Stimulated activated CD8-positive, alpha-beta memory T cell treated with anti-CD3 and anti-CD28 coated beads, Interleukin-4, amount 100 ng/mL, for 48 hours (primary cell): ENCODE measurements around the gene ZNF438.

Source experiments
- DNase-seq: peaks from one replicate; pipeline ENCODE4 v3.0.0-alpha.2; 2020

Gene ZNF438

DNA sequence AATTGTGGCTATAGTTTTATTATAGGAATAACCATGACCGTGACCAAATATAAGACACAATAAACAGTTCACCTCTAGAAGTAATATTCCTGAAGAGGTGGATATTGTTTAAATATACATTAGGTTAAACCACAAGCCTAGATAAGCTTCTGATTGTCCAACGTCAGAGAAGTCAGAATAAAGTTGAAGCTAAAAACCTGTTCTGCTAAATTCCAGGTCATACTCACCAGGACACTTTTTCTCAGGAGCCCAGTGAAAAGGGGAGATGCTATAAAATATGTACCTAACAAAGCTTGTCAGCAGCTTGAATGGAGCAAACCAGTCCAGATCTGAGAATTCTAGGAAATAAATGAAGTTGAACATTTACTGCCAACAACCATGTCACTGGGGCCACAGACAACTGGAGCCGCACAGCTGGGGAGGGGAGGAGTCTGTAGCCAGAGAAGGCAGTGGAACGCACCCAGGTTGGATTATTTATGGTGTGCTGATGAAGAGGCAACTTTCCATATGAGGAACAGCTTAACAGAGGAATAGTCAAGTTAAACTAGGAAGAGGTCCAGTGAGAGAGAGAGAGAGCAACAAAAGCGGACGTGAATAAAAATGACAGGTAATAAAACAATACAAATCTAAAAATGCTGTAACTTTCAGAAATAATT lies 191.1 kb downstream of the ZNF438 start:
- no peak for DNase-seq

DNA sequence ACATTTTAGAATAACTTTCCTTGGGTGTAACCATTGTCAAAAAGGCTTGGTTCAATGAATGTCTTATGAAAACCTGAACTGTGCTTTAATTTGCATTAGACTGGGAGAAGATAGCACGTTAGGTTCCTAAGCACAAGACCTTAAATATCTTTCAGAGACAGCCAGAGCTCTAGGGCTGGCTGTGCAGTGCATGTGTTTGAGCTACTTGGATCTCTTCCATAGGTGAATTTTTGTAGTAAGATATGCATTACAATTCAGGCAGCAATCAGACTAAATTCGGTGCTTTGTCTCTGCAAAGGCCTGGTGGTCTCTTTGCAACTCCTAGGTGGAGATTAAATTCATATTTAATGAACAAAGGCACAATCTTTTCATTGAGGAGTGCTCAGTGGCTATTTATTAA lies 192.0 kb downstream of the ZNF438 start:
- no peak for DNase-seq

DNA sequence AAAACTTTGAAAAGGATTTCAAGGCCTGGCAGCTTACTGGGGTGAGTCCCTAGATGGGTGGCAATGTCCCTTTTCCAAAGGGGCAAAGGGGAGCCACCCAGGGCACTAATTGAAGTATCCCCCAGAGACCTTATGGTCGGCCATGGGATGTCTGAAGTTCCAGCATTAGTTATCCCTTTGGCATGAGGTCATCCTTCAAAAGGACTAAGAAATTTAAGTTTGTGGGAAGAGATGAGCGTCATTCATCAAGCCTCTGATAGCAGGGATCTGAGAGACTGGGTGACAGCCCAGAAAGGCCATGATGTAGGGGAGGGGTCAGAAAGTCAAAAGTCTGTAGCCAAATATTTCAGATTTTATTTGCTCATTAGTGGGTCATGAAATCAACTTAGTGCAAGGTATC lies 195.3 kb downstream of the ZNF438 start:
- no peak for DNase-seq

DNA sequence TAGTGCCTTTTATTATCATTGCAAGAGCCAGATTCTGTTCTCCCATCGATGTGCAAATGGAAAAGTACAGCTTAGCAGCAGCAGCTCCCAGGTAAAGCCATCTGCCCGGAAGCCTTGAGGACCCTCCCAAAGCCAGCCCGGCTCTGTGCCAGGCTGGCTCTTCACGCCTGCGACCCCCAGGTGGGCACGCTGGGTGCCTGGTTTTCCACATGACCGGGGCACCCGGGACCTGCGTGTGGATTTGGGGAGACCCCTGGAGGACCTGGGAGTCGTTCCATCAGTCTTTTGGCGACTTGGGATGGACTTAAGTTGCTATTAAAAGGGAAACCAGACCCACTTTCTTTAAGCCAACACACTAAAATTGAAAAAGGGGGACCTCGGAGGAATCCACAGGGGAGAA lies 196.5 kb downstream of the ZNF438 start:
- no peak for DNase-seq

DNA sequence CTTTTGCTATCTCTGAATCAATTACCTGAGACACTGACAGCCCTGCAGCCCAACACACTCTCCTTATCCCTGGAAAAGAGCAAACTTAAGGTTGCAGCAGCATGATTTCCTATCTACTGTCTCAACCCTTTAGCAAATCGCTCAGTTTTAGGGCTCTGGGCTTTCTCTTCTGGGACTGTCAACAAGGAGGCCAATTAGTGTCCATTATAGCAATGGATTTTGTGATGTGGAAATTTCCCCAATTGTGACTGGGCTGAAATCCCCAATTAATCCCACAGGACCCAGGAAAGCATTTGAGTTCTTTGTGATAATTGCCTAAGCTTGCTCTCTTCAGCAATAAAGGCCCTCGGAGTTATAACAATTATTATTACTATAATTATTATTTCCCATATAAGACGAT lies 197.0 kb downstream of the ZNF438 start:
- DNase-seq = no peak

DNA sequence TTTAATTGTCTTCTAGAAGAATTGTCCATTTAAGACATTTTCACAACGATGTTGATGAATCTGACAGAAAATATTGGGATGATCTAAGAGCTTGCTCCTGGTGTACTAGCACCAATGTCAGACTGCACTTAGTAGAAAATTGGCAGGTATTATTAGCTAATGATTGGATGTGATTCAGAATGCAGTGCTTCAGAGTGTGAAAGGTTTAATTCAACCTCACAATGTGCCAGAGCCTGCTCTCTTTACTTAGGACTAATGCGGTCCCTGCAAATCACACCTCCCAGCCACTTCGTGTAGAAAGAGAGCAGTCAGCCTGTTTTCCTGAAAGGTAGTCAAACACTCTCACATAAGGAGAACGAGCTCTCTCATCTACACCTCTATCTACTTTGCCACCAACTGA lies 197.5 kb downstream of the ZNF438 start:
- DNase-seq = no peak

DNA sequence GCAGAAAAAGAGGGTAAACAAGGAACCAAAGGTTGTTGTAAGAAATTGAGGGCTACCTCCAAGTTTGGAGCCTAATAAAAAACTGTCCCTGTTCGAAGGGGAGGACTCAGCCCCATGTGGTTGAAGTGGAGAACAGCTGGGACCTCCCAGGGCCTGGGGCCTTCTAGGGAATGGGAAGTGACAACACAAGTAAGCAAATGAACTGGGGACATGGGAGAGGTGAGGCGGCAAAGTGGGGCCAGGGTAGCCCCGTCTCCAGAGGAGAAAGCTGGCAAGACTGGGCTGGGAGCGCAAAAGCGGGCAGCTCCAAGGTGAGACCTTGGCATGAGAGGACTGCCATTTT lies 198.1 kb downstream of the ZNF438 start:
- DNase-seq = no peak

DNA sequence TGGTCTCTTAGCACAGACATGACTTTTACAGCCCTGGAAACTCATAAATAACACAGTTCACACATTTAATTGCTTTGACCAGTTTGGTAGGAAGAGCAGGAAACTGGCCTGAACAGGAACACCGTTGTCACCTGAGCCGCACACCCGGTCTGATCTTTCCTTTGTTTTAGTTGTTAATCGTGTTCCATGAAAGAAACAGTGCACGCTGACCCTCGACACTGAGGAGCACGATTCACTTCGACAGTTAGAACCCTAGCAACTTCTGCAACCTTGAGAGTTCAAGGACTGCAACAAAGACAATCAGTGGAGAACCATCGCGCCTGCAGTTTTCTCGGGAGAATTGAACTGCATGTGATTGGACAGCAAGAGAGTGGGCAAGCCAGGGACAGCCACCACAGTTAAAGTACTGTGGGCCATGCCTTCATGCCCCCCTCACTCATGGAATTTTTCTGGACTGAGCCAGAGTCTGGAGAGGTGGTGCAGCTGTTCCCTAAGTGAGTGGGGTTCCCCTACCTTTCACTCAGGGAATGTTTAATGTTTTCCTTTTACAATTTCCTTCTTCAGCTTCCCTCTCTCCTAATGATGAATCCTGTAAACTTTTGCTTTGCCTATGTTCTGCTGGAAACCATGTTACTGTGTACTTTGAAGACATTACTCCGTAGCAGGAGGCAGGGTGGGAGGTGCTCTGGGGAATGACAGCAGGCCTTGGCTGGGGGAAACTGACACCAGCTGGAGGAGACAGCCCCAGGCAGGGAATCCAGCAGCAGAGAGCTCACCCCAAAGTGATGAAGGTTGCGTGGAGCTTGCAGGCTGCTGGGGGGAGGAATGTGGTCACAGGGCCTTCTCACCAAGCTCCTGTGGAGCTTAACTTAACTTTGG lies 198.7 kb downstream of the ZNF438 start:
- no peak for DNase-seq

DNA sequence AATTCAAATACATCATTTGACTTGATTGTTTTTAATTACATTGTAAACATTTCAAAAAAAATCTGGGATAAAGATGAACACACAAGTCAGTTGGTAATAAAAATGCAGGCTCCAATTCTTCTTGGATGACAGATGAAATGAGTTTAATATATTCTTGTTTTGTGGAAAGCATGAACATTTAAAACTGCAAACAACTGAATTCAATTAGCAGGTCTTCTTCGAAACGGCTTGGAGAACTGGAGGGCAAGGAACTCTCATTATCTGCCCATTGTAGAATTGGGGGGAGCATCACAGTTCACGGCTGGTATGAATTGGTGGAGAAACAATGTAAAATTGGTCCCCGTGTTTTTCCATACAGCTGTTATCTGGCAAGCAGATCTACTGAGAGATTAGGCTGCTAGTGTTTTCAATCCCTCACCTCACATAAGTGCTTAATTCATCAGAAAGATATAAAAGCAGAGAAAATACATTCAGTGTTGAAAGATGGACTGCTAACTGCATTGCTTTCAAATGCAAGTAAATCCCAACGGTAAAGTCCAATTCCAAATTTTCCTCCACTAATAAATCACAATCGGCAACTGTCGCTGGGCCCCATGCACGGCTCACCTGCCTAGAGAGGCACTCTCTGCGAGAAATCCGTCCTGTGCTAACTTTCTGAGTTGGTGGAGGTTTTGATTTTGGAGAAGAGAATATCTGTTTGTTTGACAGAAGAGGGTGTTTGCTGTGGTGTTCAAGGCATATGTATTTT lies 199.5 kb downstream of the ZNF438 start:
- no peak for DNase-seq

DNA sequence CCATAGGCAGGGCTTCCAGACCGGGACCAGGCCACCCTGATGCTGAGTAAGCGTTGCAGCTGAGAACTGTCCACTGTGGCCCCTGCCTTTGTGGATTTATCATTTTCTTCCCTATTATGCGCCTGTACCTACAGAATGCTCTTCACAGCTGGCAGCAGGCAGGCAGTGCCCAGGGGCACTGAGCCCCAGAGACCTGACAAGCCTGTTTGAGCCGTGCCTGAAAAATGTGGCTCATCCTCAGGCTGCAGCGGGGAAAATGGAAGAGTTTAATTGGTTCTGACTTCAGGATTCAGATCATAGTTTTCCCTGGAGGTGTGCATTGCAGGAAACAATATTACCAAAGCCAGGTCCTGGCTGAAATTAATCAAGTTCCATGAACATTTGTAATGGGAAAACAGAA lies 200.2 kb downstream of the ZNF438 start:
- DNase-seq = no peak

DNA sequence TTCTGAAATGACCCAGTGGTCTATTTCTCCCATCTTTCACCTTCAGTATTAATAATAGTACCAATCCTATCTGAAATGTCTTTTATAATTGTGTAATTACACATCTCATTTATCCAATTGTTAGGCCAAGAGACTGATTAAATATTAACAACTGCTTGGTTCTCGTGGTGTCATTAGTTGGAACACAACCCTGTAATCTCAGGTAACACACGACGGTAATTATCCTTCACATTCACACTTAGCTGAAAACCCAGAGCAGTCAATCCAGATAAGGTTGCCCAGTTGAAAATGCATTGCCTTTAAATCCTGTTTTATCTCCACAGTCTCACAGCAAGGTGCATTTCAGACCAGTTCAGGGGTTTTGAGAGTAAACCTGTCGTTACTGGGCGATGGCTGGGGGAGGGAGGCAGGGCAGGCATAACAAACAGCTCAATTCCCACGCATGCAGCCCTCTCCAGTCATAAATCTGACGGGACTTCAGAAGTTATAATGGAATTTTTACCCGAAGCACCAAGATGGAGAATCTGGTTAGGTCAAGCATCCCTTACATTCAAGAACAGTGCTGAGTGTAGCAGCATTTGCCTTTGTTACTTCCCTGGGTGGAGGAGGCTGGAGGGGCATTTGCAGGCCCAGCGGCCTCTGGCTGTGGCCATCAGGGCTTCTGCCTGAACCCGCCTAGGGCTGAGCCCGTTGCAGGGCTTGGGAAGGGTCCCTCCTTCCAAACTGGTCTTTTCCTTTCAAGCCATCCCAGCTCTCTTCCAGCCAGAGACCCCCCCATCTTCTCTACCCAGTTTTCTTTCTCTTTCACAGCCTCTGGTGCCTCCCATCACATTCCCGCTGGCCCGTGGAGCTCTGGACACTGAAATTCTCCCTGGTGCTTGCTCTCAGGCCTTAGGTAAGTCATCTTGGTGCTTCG lies 201.1 kb downstream of the ZNF438 start:
- no peak for DNase-seq

DNA sequence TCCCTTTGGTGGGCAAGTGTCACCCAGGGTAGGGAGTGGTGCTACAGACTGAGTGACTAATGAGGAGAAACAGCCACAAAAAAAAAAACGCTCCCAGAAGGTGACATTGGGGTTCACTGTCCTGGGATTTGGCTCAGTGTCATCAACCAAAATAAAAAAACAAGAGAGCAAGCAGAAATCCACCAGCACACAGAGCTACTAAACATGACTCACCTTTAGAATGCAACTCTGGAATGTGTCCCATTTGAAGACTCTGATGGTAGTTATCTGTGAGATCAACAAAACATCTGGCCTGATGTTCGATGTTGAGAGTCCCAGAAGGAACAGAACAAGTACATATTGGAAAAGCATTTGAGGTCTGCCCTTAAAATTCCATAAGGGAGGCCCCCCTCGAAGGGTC lies 201.8 kb downstream of the ZNF438 start:
- DNase-seq = no peak

DNA sequence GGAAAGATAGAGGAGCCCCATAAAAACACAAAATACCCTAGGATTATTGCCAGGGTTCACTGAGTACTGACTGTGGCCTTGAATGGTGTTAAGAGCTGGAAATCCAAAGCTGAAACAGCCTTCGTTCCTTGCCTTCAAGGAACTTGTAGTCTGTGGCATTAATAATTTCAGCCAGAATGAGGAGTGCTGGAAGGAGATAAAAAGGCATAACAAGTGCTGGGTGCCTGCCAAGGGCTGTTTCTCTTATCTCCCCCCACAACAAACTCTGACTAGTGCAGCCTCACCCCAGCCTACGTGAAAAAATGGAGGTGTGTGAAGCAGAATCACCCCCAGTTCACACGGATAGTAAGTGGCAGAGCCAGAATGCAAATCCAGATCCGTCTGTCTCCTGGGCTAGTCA lies 203.0 kb downstream of the ZNF438 start:
- no peak for DNase-seq

DNA sequence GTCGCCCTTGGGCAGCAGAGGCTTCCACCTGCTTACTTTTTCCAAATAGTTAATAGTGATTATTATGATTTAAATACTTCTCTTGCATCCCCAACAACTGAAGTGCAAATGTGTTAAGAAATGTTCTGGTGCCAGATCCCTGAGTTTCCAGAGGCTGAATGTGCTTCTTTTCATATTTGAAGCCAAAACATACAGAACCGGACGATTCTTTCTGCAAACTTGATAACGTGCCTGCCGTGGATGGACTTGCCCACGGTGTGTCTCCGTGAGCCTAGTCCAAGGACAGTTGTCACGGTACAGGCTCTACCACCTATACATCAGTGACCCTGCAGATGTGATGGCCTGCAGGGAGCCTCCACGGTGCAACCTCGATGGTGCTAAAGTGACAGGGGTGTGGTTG lies 203.5 kb downstream of the ZNF438 start:
- DNase-seq = no peak

DNA sequence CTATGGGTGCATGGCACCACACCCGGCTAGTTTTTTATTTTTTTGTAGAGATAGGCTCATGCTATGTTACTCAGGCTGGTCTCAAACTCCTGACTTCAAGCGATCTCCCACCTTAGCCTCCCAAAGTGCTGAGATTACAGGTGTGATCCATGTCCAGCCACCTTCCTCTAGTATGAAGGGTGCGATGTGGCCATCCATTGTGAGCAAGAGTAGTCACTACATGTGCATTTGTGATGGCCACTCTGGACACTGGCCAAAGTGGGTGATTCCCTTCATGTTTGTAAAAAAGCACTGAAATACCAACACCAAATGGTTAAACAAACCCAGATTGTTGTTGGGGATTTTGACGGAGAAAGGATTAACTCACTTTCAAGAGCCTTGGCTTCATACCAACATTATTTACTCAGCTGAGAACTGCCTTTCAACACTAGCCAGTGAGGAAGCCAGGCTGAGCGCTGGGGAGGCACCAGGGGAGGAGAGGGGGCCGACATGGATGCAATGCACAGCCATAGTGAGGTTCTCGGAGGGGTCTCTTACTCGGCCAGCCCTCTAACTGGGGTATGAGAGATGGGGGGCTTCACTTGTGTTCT lies 204.0 kb downstream of the ZNF438 start:
- DNase-seq = no peak

DNA sequence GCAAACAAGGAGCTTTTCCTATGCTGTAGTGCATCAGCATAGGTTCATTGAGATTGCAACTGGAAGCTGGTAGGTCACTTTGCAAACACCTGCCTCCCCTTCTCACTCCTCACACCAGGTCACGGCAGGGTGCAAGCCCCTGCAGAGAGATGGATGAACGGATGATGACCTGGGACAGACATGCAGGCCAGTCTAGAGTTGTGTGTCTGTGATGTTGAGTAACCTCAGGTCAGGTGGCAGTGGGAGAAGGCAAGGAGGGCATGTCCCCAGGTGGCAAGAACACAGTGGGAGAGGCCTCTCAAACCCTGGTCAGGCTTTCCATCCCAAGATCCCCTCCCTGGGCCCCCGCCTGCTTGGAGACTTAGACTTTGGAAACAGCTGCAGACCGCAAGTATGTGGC lies 205.0 kb downstream of the ZNF438 start:
- no peak for DNase-seq

DNA sequence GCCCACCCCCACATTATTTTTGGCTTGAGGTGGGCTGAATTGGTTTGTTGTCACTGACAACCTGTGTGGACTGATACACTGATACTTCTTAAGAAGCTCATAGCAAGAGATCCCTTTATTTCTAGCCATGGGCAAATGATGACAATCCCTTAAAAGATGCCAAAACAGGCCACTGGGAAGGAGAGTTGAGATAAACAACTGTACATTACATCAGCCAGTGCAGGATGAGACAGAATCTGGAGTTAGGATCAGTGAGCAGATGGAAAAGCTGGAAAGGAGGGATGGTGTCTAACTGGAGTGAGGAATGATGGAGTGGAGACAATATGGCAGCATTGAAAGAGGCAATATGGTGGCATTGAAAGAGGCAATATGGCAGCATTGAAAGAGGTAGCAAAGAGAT lies 206.2 kb downstream of the ZNF438 start:
- no peak for DNase-seq

DNA sequence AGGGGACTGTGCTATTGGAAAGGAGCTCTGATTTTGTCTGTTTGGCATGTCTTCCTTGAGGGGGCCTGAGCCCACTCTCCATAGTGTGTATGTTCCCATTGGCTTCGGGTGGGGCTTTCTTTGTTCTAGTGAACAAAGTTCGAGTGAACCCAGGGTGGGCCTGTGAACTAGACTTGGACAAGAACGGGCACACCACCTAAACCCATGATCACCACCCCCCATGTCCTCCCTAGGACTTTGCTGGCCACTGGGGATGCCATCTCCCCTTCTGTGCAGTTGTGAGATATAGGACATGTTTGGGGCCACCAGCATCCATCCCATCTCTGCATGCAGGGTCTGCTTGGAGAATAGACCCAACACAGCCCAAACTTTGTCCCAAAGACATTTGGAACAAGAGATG lies 206.6 kb downstream of the ZNF438 start:
- DNase-seq = no peak

DNA sequence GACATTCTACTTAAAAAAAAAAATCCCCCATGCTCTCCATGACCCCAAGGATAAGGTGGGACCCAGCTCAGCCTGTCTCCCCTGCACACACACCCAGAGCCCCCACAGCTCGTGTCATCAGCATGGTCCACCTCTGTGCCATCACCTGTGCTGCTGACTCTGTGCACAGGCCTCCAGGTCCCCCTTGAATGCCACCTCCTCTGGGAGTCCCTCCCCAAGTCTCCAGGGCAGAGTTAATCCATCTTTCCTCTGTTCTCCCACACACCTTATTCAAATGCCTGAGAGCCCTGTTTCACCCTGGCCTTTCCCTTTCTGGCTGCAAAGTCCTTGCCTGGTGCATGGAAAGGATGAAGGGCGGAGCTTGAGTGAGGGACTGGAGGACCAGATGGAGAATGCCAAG lies 208.0 kb downstream of the ZNF438 start:
- no peak for DNase-seq

DNA sequence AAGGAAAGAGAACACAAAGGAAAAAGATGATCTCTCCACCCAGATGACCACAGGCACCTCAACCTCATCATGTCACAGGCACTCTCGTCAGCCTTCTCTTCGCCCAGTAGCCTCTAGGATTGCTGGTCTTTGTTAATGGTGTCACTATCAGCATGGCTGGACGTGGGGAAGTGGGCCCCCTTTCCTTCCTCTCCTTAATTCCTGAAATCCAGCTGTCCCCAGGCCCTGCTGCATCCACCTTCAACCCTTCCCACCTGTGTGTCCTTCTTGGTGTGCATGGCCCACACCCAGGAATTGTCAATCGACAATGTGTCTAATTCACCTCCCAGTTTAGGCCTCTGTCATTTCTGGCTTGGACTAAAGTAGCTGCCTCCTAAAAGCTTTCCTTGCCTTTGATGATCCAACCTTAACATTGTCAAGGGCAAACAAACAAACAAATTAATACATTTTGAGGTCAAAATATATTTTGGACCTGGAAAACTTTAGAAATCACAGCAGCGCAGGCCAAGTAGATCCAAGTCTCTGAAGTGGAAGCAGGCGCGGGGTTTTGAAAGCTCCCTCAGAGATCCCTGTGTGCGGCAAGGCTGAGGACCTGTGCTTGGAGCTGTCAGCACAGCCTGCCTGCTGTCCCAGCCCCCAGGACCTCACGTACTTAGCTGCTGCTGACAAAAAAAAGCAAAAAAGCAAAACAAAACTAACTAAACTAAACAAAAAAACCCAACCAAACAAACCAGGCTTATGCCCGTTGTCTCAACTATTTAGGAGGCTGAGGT lies 208.8 kb downstream of the ZNF438 start:
- no peak for DNase-seq

DNA sequence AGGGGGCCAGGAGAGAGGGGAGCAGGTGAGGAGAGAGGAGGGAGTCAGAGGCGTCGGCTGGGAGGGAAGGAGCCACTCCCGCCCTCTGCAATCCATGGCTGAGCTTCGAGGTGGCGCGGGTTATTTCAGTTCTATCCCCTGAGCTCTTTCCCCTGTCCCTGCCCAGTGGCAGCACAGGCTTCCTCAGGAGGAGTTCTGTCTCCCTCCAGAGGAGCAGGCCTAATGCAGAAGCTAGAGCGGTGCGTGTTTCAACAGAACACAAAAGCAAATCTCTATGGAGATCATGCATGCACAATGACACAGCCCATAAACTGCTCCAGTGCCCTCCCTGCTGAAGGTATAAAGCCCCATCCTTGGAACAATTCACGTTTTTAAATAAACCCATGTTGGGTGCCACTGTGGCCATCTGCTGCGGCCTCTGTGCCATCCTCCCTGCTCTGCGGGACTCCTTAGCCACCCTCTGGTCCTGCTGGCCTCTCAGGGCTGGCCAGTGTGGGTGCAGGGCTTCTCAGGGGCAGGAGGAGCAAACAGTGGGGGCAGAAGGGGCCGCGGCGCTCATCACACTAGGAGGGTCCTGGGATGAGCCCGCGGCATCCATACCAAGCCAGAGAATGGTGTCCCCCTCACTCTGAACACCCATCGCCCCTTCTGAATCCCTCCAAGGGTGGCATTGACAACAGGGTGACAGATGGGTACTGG lies 209.5 kb downstream of the ZNF438 start:
- no peak for DNase-seq
